Cerebellar nuclear complex (tissue), 1 donor: ENCODE data around the gene VCAN.
"Not testable (repeated sequence)": the region's sequence is repeated elsewhere in the genome, so short reads cannot be mapped to it uniquely, and the experiment has no call there.

Experiments used
- DNase-seq, 2 experiments: peaks; one replicate each; lab custom pipeline; 2025; lab: John Stamatoyannopoulos, UW

VCAN gene

GRCh38 chr5:83471405-83472212 is at the start of gene VCAN:
Gene VCAN (plus strand): TSS chr5:83471744. CDS start chr5:83483519, 11,775 bp downstream.
- no peak for DNase-seq

- DNase-seq = no peak
Observed at GRCh38 chr5:83422284-83422683, 49.3 kb upstream of the VCAN start.

DNA sequence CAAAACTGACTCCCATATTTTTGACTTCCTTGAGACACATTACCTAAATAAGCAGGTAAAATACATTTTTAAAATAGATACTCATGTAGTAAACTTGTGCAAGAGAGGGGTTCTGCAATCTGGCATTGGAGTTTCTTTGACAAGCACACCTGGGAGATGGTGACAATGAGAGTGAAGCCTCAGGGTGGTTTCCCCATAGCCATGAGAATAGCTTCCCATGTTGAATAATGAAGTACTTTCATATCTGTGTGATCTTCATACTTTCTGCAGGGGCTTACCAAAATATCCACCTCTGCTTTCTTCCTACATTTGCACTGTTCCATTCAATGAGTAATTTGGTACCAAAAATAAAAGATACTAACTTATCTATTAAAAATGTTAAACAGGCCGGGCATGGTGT is 44.7 kb upstream of the VCAN start:
- no peak for DNase-seq

DNA sequence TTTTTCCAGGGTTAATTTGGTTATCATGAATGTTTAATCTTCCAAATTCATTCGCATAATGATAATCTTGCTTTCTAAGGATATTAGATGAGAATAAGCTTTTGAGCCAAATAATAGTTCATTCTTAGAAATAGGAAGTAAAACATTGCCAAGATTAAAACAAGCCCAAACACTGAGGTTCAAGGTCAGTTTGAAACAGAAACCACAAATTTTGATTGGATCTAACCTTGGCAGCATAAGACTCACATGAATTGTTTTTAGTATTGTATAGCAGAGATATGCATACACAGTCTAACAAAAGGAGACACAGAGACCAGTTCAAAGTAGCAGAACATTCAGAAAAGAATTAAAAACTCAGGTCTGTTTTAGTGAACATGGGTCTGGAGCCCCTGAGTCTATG is 43.4 kb upstream of the VCAN start:
- DNase-seq = no peak

DNA sequence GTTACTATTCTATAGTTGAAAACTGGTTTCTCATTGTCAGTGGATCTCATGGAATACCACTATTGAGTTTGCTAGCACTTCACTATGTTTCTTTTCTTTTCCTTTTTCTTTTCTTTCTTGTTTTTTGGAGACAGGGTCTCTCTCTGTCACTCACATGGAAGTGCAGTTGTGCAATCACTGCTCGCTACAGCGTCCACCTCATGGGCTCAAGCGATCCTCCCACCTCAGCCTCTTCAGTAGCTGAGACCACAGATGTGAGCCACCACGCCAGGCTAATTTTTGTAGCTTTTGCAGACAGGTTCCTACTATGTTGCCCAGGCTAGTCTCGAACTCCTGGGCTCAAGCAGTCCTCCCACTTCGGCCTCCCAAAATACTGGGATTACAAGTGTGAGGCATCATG is 42.7 kb upstream of the VCAN start:
- no peak for DNase-seq

GRCh38 chr5:83430130-83431010 is 41.2 kb upstream of the VCAN start:
- no peak for DNase-seq

DNA sequence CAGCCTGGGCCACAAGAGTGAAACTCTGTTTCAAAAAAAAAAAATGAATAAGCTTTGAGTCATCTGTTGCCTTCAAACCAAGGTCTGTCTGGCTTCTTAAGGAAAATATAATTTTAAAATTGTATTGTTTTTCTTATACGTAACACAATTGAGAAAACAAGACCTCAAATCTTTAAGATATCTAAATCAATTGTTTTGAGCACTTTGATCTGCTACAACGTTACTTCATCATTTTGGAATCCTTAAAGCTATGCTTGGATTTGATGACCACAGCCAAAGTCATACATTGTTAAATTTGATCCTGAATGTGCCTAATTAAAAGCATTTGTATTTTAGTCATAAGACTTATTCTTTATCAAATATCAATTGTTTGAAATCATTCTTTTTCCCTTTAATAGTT is 37.7 kb upstream of the VCAN start:
- DNase-seq = no peak

DNA sequence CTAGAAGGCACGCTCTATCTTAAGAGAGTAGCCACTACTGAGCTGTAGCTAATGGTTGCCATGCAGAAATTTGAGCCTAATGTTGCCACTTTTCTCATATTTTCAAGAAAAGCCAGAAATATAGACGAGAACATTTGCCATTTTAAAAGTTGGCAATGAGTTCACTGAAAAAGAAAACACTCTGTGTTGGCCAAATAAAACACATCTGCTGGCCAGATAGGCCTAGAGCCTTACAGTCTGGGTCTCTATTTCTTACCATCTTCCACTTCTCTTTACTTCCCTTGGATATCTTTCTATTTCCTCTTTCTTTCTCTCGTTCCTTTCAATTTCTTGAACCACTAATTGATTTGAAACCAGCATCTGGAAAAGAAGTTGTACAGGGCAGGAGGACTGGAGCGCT is 36.6 kb upstream of the VCAN start:
- no peak for DNase-seq

- DNase-seq = no peak
Observed at GRCh38 chr5:83436276-83436675, 35.3 kb upstream of the VCAN start.

GRCh38 chr5:83437697-83438096 is 33.8 kb upstream of the VCAN start:
- not testable (repeated sequence) for DNase-seq

DNA sequence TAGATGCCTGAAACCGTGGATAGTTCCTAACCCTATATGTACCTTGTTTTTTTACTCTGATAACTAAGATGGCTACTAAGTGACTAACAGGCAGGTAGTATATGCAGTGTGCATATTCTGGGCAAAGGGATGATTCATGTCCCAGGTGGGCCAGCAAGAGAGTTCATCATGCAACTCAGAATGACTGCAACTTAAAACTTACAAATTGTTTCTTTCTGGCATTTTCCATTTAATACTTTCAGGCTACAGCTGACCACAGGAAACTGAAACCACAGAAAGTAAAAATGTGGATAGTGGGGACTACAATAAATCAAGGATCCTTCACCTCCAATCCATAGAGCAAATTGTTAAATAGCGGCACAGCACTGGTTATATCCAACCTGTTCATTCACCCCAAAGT is 30.7 kb upstream of the VCAN start:
- DNase-seq = no peak

DNA sequence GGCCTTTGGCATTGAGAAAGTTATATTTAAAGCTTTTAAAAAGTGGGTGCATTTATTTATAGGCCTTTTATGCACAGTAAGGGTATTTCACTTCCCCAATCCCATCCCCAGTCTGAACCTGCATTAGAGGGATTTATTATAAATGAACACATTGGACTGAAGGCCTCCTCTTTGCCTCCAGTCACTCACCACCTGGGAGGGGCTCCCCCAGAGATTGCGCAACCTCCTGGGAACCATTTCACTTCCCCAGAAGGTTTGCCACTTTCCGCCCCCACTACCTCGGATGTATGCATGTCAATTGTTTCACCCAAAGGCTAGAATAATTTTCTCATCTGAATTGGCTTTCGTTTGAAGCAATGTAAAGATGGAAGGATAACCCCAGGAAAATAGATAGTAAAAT is 29.8 kb upstream of the VCAN start:
- DNase-seq = no peak

- DNase-seq = no peak
Observed at GRCh38 chr5:83443534-83443933, 28.0 kb upstream of the VCAN start.

- no peak for DNase-seq
Observed at GRCh38 chr5:83444445-83444844, 27.1 kb upstream of the VCAN start.

GRCh38 chr5:83446253-83446947 is 25.1 kb upstream of the VCAN start:
- no peak for DNase-seq

GRCh38 chr5:83447533-83447932 is 24.0 kb upstream of the VCAN start:
- no peak for DNase-seq

DNA sequence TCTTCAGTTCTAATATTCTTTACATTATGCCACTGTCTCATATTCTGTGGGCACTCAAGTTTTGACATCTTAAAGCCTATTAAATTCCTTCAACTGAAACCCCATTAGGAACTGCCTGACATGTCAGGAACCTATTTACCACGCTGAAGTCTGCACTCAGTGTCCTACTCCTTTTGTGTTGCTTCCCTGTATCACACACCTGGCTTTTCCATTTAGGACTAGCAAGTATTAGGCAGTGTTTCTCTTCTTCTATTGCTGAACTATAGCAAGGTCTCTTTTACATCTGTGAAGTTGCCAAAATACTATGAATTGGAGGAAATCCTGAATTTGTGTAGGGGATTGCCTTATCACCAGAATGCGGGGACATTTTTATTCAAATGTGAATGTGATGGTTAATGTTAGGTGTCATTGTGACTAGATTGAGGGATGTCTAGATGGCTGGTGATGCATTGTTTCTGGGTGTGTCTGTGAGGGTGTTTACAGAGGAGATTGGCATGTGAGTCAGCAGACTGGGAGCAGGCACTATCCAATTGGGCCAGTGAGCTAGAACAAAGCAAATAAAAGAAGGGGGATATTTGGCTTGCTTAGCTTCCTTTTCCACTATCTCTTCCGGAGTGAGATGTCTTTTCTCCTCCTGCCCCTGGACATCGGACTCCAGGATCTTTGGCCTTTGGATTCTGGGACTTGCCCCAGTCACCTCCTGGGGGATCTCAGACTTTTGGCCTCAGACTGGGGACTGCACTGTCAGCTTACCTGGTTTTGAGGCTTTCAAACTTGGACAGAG is 21.2 kb upstream of the VCAN start:
- no peak for DNase-seq

- no peak for DNase-seq
Observed at GRCh38 chr5:83450967-83451248, 20.6 kb upstream of the VCAN start.

DNA sequence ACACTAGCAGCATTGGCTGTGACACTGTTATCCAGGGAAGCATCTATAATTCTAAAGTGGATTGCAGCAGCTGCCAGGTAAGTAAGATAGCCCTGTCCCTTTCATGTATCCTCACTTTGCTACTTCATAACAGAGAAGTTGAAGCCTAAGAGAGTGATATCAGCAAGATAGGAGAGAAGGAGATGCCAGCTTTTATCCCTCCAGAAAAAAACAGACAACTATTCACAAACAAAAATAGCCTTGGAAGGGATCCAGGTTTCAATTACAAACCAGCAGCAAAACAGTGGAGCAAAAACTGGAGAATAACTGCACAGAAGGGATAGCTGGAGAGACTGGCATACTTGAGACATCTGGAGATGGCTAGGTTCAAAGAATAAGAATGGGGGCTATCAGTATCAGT is 19.6 kb upstream of the VCAN start:
- no peak for DNase-seq

DNA sequence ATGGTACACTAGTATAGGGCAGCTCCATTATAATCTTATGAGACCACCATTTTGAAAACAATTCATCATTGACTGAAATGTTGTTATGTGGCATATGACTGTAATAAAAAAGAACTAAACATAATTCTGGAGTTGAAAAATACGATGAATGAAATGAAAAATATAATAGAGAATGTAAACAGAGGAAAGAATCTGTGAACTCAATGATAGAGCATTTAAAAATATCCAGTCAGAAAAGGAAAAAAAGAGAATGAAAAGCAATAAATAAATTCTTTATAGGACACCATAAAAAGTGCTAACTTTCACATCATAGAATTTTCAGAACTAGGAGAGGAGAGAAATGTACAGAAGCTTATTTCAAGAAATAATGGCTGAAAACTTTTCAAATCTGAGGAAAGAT is 17.6 kb upstream of the VCAN start:
- DNase-seq = no peak

- no peak for DNase-seq
Observed at GRCh38 chr5:83464261-83464660, 7.3 kb upstream of the VCAN start.
